Measurements from ENCODE around the gene CACHD1. TPM values are rescaled to one million over a fixed set of nuclear protein-coding genes. Genes with fewer than 3 reads are reported as not detected.

CACHD1 gene
- total and polyA plus RNA-seq, 2 of the 4 experiments (the other 2 are of a cell fraction), result 2.9 to 5.9 TPM

- Histone ChIP-seq H3K27me3 (ENCODE audit: control insufficient read depth, insufficient read depth, low read length) (peaks cover 6% of the 10 kb centered on the region), H2BK5ac (ENCODE audit: low read depth, low read length, poor library complexity, severe bottlenecking) (no peak overlapping the region), H4K8ac (ENCODE audit: low read depth in 2 of 2, low read length in 2 of 2) (no peak overlapping the region; a peak in 1 of 4 replicates), H3K9me3 (ENCODE audit: control insufficient read depth, insufficient read depth, low read length) (no peaks in the 10 kb centered on the region), H3K9ac (ENCODE audit: low read depth, low read length) (peak overlapping the region; percentile 66; the same call in 1 of the 2 replicates), H2BK15ac (ENCODE audit: low read depth, low read length) (no peak overlapping the region), H4K5ac (ENCODE audit: low read depth, low read length) (no peak overlapping the region; the same call in 1 of the 2 replicates), H4K91ac (ENCODE audit: insufficient read depth, low read depth, low read length) (no peak overlapping the region), H3K4me1 (ENCODE audit: control insufficient read depth, insufficient read depth, low read length) (peaks cover 2% of the 10 kb centered on the region; the same call in 1 of the 2 replicates), H3K18ac (ENCODE audit: low read depth, low read length) (no peak overlapping the region), H3K9me1 (ENCODE audit: insufficient read depth, low read length) (no peaks in the 10 kb centered on the region), H3K4ac (ENCODE audit: low read depth, low read length) (peak overlapping the region; percentile 27; the same call in 1 of the 2 replicates), H2BK20ac (ENCODE audit: low read depth, low read length) (no peak overlapping the region), H3K56ac (ENCODE audit: extremely low read depth, insufficient read depth, low read length) (no peak overlapping the region), H3K79me1 (ENCODE audit: low read depth in 1 of 2, low read length in 2 of 2) (no peaks in the 10 kb centered on the region), H3K14ac (replicated peaks; ENCODE audit: low read depth, low read length) (no peak overlapping the region), H3K4me2 (ENCODE audit: low read depth, low read length) (peak overlapping the region; percentile 75), H2AK9ac (replicated peaks; ENCODE audit: low read depth, low read length, poor library complexity) (no peak overlapping the region), H2AFZ (replicated peaks; ENCODE audit: low read length, poor library complexity) (peak overlapping the region; percentile 85), H3K23ac (ENCODE audit: low read depth, low read length) (no peak overlapping the region), H2BK120ac (ENCODE audit: low read depth, low read length) (no peak overlapping the region; the same call in 1 of the 2 replicates), H2AK5ac (ENCODE audit: low read depth, low read length) (no peak overlapping the region), H4K20me1 (ENCODE audit: insufficient read depth, low read length) (no peaks in the 10 kb centered on the region), H3K4me3 (ENCODE audit: insufficient read depth, low read depth, low read length) (peak overlapping the region; percentile 46; the same call in 1 of the 2 replicates), H3K36me3 (ENCODE audit: control insufficient read depth, insufficient read depth, low read length) (no peaks in the 10 kb centered on the region), H3K27ac (ENCODE audit: insufficient read depth, low read length) (no peak overlapping the region)
- TF ChIP-seq MXI1 (IDR thresholded peaks at IDR 0.05; ENCODE audit: borderline replicate concordance, low read depth, low read length) (no peak), FOS (IDR thresholded peaks at IDR 0.05; ENCODE audit: low read depth, low read length) (no peak), CEBPB (IDR thresholded peaks at IDR 0.05; ENCODE audit: low read depth, low read length) (no peak), RCOR1 (IDR thresholded peaks at IDR 0.05; ENCODE audit: insufficient replicate concordance, low read length) (no peak), POLR2A (IDR thresholded peaks at IDR 0.05; ENCODE audit: low read depth, low read length) (no peak), MAZ (IDR thresholded peaks at IDR 0.05; ENCODE audit: borderline replicate concordance, low read depth, low read length) (no peak), RFX5 (IDR thresholded peaks at IDR 0.05; ENCODE audit: low read depth, low read length) (no peak), NFE2L2 (IDR thresholded peaks at IDR 0.05; ENCODE audit: low read depth, low read length) (no peak), BHLHE40 (IDR thresholded peaks at IDR 0.05; ENCODE audit: low read depth, low read length) (no peak), CHD1 (IDR thresholded peaks at IDR 0.05; ENCODE audit: low read depth, low read length) (no peak), RAD21 (IDR thresholded peaks at IDR 0.05; ENCODE audit: low read length) (no peak), SMC3 (IDR thresholded peaks at IDR 0.05; ENCODE audit: low read depth, low read length) (no peak), MAFK (IDR thresholded peaks at IDR 0.05; ENCODE audit: low read depth, low read length) (no peak)
- TF ChIP-seq, protein P1, sequence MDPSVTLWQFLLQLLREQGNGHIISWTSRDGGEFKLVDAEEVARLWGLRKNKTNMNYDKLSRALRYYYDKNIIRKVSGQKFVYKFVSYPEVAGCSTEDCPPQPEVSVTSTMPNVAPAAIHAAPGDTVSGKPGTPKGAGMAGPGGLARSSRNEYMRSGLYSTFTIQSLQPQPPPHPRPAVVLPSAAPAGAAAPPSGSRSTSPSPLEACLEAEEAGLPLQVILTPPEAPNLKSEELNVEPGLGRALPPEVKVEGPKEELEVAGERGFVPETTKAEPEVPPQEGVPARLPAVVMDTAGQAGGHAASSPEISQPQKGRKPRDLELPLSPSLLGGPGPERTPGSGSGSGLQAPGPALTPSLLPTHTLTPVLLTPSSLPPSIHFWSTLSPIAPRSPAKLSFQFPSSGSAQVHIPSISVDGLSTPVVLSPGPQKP (IDR thresholded peaks at IDR 0.05; ENCODE audit: borderline replicate concordance, low read depth, low read length), result no peak
- TF ChIP-seq, protein P2, sequence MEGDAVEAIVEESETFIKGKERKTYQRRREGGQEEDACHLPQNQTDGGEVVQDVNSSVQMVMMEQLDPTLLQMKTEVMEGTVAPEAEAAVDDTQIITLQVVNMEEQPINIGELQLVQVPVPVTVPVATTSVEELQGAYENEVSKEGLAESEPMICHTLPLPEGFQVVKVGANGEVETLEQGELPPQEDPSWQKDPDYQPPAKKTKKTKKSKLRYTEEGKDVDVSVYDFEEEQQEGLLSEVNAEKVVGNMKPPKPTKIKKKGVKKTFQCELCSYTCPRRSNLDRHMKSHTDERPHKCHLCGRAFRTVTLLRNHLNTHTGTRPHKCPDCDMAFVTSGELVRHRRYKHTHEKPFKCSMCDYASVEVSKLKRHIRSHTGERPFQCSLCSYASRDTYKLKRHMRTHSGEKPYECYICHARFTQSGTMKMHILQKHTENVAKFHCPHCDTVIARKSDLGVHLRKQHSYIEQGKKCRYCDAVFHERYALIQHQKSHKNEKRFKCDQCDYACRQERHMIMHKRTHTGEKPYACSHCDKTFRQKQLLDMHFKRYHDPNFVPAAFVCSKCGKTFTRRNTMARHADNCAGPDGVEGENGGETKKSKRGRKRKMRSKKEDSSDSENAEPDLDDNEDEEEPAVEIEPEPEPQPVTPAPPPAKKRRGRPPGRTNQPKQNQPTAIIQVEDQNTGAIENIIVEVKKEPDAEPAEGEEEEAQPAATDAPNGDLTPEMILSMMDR (conservative IDR thresholded peaks at IDR 0.05; ENCODE audit: low read depth, low read length), result no peak
- DNase-seq (no peak), ATAC-seq (ENCODE audit: low read depth) (peak; percentile 53)
- ChIA-PET CTCF (interaction anchor here (0.7 kb wide), 1 partner anchor 11 kb away, joined by 3 read pairs; no protein-coding TSS in a partner anchor), POLR2A (ENCODE audit: unreplicated experiment) (no interaction called here)
- no TSS peak for BruUV-seq (replicated peaks)
- 20% methylated on average over 2 of the region's 51 CpGs; no CpG with 5 or more reads in 1 of the 2 experiments for WGBS, 2 experiments (ENCODE audit: extremely low coverage in 2 of 2, insufficient read length in 1 of 2)
- dilution Hi-C loops (cut with HindIII; ENCODE audit: low sequenced_read_pairs, unreplicated experiment) (no loop called here), in situ Hi-C loops (cut with MboI; ENCODE audit: low sequenced_read_pairs) (no loop called here), intact Hi-C loops (cut with micrococcal nuclease) (no loop called here)
Observed at GRCh38 chr1:64505232-64505943, 35.5 kb downstream of the CACHD1 start.
